IMR-90 (cell line): ENCODE data around the gene NHEJ1. TPM values are rescaled to one million over a fixed set of nuclear protein-coding genes. Genes with fewer than 3 reads are reported as not detected.

Source experiments
- ATAC-seq: fragments of 200-7000 bp; cut with Tn5 transposase; 2 replicates; pipeline ENCODE4 v1.9.1; 2020; ENCODE audit warnings: low read depth, mild to moderate bottlenecking, moderate library complexity
- BruUV-seq: library from RNA; stranded (reverse); fragments of 400-500 nt; replicated peaks from 2 replicates; lab custom pipeline; 2021; lab: Mats Ljungman, UMichigan
- CTCF ChIA-PET: fragments of 300-600 bp; formaldehyde crosslinking; extraction: SDS; loops from one replicate; lab custom pipeline; 2021; ENCODE audit warnings: antibody characterized with exemption; lab: Yijun Ruan, JAX
- POLR2A ChIA-PET: fragments of 300-600 bp; sonication (Branson Sonifier 250); formaldehyde crosslinking; loops from one replicate; lab custom pipeline; 2022; ENCODE audit warnings: antibody characterized with exemption; ENCODE audit not compliant: unreplicated experiment; lab: Charles Lee
- DNase-seq: peaks from one replicate; pipeline ENCODE4 v3.0.0; 2013
- H2AFZ ChIP-seq: replicated peaks from 2 replicates; pipeline ENCODE3; 2013; ENCODE audit warnings: low read length, mild to moderate bottlenecking; ENCODE audit not compliant: poor library complexity
- H2AK5ac ChIP-seq: 2 replicates; pipeline ENCODE4 v1.6.1; 2013; ENCODE audit warnings: low read depth, low read length, inconsistent platforms
- H2AK9ac ChIP-seq: replicated peaks from 2 replicates; pipeline ENCODE3; 2013; ENCODE audit warnings: mild to moderate bottlenecking, low read depth, low read length, moderate library complexity; ENCODE audit not compliant: poor library complexity
- H2BK120ac ChIP-seq: 2 replicates; pipeline ENCODE4 v1.6.1; 2013; ENCODE audit warnings: low read depth, low read length, inconsistent platforms
- H2BK15ac ChIP-seq: 3 replicates; pipeline ENCODE4 v1.6.1; 2013; ENCODE audit warnings: low read depth, low read length, inconsistent platforms
- H2BK20ac ChIP-seq: 2 replicates; pipeline ENCODE4 v1.6.1; 2013; ENCODE audit warnings: low read depth, mild to moderate bottlenecking, inconsistent platforms, low read length, moderate library complexity
- H2BK5ac ChIP-seq: 2 replicates; pipeline ENCODE4 v1.6.1; 2013; ENCODE audit warnings: mild to moderate bottlenecking, low read depth, low read length, inconsistent platforms; ENCODE audit not compliant: poor library complexity, severe bottlenecking
- H3K14ac ChIP-seq: replicated peaks from 2 replicates; pipeline ENCODE4 v1.6.1; 2013; ENCODE audit warnings: low read depth, low read length, inconsistent platforms
- H3K18ac ChIP-seq: 2 replicates; pipeline ENCODE4 v1.6.1; 2013; ENCODE audit warnings: low read depth, low read length, control low read depth
- H3K23ac ChIP-seq: 2 replicates; pipeline ENCODE4 v1.6.1; 2013; ENCODE audit warnings: low read depth, low read length, inconsistent platforms
- H3K27ac ChIP-seq: 2 replicates; pipeline ENCODE4 v1.5.1; 2013; ENCODE audit warnings: mild to moderate bottlenecking, control low read depth, low read length; ENCODE audit not compliant: insufficient read depth
- H3K27me3 ChIP-seq: 2 replicates; pipeline ENCODE4 v1.6.1; 2013; ENCODE audit warnings: low read length; ENCODE audit not compliant: control insufficient read depth, insufficient read depth
- H3K36me3 ChIP-seq: 2 replicates; pipeline ENCODE4 v1.6.1; 2013; ENCODE audit warnings: low read length, mixed read lengths; ENCODE audit not compliant: control insufficient read depth, insufficient read depth
- H3K4ac ChIP-seq: 2 replicates; pipeline ENCODE4 v1.6.1; 2013; ENCODE audit warnings: low read depth, low read length, inconsistent platforms
- H3K4me1 ChIP-seq: 2 replicates; pipeline ENCODE4 v1.6.1; 2013; ENCODE audit warnings: low read length, mixed read lengths; ENCODE audit not compliant: control insufficient read depth, insufficient read depth
- H3K4me2 ChIP-seq: 2 replicates; pipeline ENCODE4 v1.6.1; 2013; ENCODE audit warnings: low read depth, mild to moderate bottlenecking, control low read depth, low read length, moderate library complexity
- H3K4me3 ChIP-seq: 2 replicates; pipeline ENCODE4 v1.5.1; 2013; ENCODE audit warnings: low read depth, mild to moderate bottlenecking, control low read depth, low read length, moderate library complexity; ENCODE audit not compliant: insufficient read depth
- H3K56ac ChIP-seq: 2 replicates; pipeline ENCODE4 v1.6.1; 2013; ENCODE audit warnings: low read length, inconsistent platforms; ENCODE audit not compliant: insufficient read depth; ENCODE audit errors: extremely low read depth
- H3K79me1 ChIP-seq, 2 experiments: 2 replicates each; pipeline ENCODE4 v1.6.1; 2013; ENCODE audit warnings: low read length in 2 of 2, inconsistent platforms in 1 of 2, low read depth in 1 of 2
- H3K9ac ChIP-seq: 2 replicates; pipeline ENCODE4 v1.6.1; 2013; ENCODE audit warnings: low read depth, low read length, control low read depth
- H3K9me1 ChIP-seq: 2 replicates; pipeline ENCODE4 v1.6.1; 2013; ENCODE audit warnings: low read length, inconsistent platforms; ENCODE audit not compliant: insufficient read depth
- H3K9me3 ChIP-seq: 2 replicates; pipeline ENCODE4 v1.6.1; 2013; ENCODE audit warnings: low read length; ENCODE audit not compliant: control insufficient read depth, insufficient read depth
- H4K20me1 ChIP-seq: 2 replicates; pipeline ENCODE4 v1.6.1; 2013; ENCODE audit warnings: low read length, inconsistent platforms; ENCODE audit not compliant: insufficient read depth
- H4K5ac ChIP-seq: 2 replicates; pipeline ENCODE4 v1.6.1; 2013; ENCODE audit warnings: mild to moderate bottlenecking, low read depth, low read length, control low read depth
- H4K8ac ChIP-seq, 2 experiments: 2 replicates each; pipeline ENCODE4 v1.6.1; 2013; ENCODE audit warnings: low read depth in 2 of 2, low read length in 2 of 2, control low read depth in 1 of 2, inconsistent platforms in 1 of 2
- H4K91ac ChIP-seq: 2 replicates; pipeline ENCODE4 v1.6.1; 2013; ENCODE audit warnings: low read depth, low read length, inconsistent platforms; ENCODE audit not compliant: insufficient read depth
- BHLHE40 ChIP-seq: fragments of 150-350 bp; IDR thresholded peaks from 2 replicates; pipeline ENCODE4 v1.6.1; 2016; ENCODE audit warnings: mild to moderate bottlenecking, low read depth, low read length
- CHD1 ChIP-seq: IDR thresholded peaks from 2 replicates; pipeline ENCODE4 v1.6.1; 2012; ENCODE audit warnings: low read depth, low read length, improper control_type of control experiment
- CTCF ChIP-seq: conservative IDR thresholded peaks from 2 replicates; pipeline ENCODE4 v1.5.1; 2012; ENCODE audit warnings: mild to moderate bottlenecking, low read depth, low read length, improper control_type of control experiment
- ELK1 ChIP-seq: fragments of 150-350 bp; IDR thresholded peaks from 2 replicates; pipeline ENCODE4 v1.6.1; 2016; ENCODE audit warnings: low read depth, mild to moderate bottlenecking, low read length, moderate library complexity, borderline replicate concordance
- FOS ChIP-seq: fragments of 150-350 bp; IDR thresholded peaks from 2 replicates; pipeline ENCODE4 v1.6.1; 2016; ENCODE audit warnings: low read depth, low read length
- MXI1 ChIP-seq: IDR thresholded peaks from 2 replicates; pipeline ENCODE4 v1.6.1; 2012; ENCODE audit warnings: low read depth, mild to moderate bottlenecking, low read length, moderate library complexity, borderline replicate concordance
- POLR2A ChIP-seq: IDR thresholded peaks from 2 replicates; pipeline ENCODE4 v1.6.1; 2012; ENCODE audit warnings: mild to moderate bottlenecking, low read depth, low read length
- RCOR1 ChIP-seq: IDR thresholded peaks from 2 replicates; pipeline ENCODE4 v1.6.1; 2012; ENCODE audit warnings: mild to moderate bottlenecking, low read length, improper control_type of control experiment; ENCODE audit not compliant: insufficient replicate concordance
- RFX5 ChIP-seq: IDR thresholded peaks from 2 replicates; pipeline ENCODE4 v1.8.0; 2012; ENCODE audit warnings: low read depth, mild to moderate bottlenecking, low read length, moderate library complexity
- SMC3 ChIP-seq: fragments of 150-350 bp; IDR thresholded peaks from 2 replicates; pipeline ENCODE4 v1.6.1; 2016; ENCODE audit warnings: low read depth, mild to moderate bottlenecking, antibody characterized with exemption, low read length, moderate library complexity
- WGBS, 2 experiments: methylation state at CpG; one replicate each; pipeline versions ENCODE4 v1.1.5 to v1.1.7; 2013; ENCODE audit warnings: missing lambda C conversion rate in 2 of 2; ENCODE audit not compliant: insufficient read length in 1 of 2; ENCODE audit errors: extremely low coverage in 2 of 2; 5-methylcytosine and 5-hydroxymethylcytosine counted together
- dilution Hi-C: fragments of 300-500 bp; cut with HindIII; formaldehyde crosslinking; loops from one replicate; pipeline ENCODE4 v1.14.3; 2018; ENCODE audit warnings: low sequenced_read_pairs; ENCODE audit not compliant: unreplicated experiment
- in situ Hi-C: fragments of 300-500 bp; cut with MboI; formaldehyde crosslinking; loops from 3 replicates; pipeline ENCODE4 v1.14.3; 2019; ENCODE audit warnings: low sequenced_read_pairs, inconsistent platforms, mixed read lengths
- intact Hi-C: fragments of 100-400 bp; cut with micrococcal nuclease; formaldehyde crosslinking; loops from 2 replicates; pipeline ENCODE4 v1.10.0; 2022
- polyA plus RNA-seq, 3 experiments: library from polyadenylated mRNA; depleted of rRNA; stranded (reverse); fragments of >200 nt; gene quantifications; 2 replicates each; pipeline ENCODE4 v1.2.3, GENCODE V29; 2012; ENCODE audit warnings: low replicate concordance in 1 of 3
- total RNA-seq: library from RNA; depleted of rRNA; stranded (reverse); fragments of >200 nt; gene quantifications from 2 replicates; pipeline ENCODE4 v1.2.3, GENCODE V29; 2012

The NHEJ1 gene
- total and polyA plus RNA-seq, 2 of the 4 experiments (the other 2 are of a cell fraction), result 12.5 to 23.1 TPM

GRCh38 chr2:219035942-219036341, 124.7 kb downstream of the NHEJ1 start:
- H3K18ac ChIP-seq, result no peak overlapping the region
- H3K9me3 ChIP-seq, result no peaks in the 10 kb centered on the region
- no peaks in the 10 kb centered on the region for H3K9me1 ChIP-seq
- dilution Hi-C loops (no loop called here), in situ Hi-C loops (no loop called here), intact Hi-C loops (no loop called here)
- WGBS, 2 experiments, result no CpG with 5 or more reads among the region's 2 CpGs
- no peak overlapping the region for H3K4ac ChIP-seq
- H2AK5ac ChIP-seq, result no peak overlapping the region
- DNase-seq (no peak), ATAC-seq (no peak)
- no peak overlapping the region for H3K4me3 ChIP-seq
- no peaks in the 10 kb centered on the region for H3K79me1 ChIP-seq
- no peak overlapping the region for H3K23ac ChIP-seq
- H2BK5ac ChIP-seq, result no peak overlapping the region
- no peak overlapping the region for H3K4me2 ChIP-seq
- H4K91ac ChIP-seq, result no peak overlapping the region
- no peak overlapping the region for H2AFZ ChIP-seq
- no peaks in the 10 kb centered on the region for H3K36me3 ChIP-seq
- no peak overlapping the region for H3K27ac ChIP-seq
- H3K56ac ChIP-seq, result no peak overlapping the region
- H3K4me1 ChIP-seq, result no peaks in the 10 kb centered on the region
- H4K20me1 ChIP-seq, result no peaks in the 10 kb centered on the region
- no peak overlapping the region for H3K14ac ChIP-seq
- H2BK15ac ChIP-seq, result no peak overlapping the region
- BruUV-seq, result no TSS peak
- H2BK20ac ChIP-seq, result no peak overlapping the region
- H2AK9ac ChIP-seq, result no peak overlapping the region
- peaks cover 48% of the 10 kb centered on the region for H3K27me3 ChIP-seq
- TF ChIP-seq RFX5 (no peak), ELK1 (no peak), BHLHE40 (no peak), CHD1 (no peak), POLR2A (no peak), CTCF (no peak), RCOR1 (no peak), SMC3 (no peak), MXI1 (no peak), FOS (no peak)
- ChIA-PET POLR2A (no interaction called here), CTCF (no interaction called here)
- H4K8ac ChIP-seq, result no peak overlapping the region
- H2BK120ac ChIP-seq, result no peak overlapping the region
- H3K9ac ChIP-seq, result no peak overlapping the region
- H4K5ac ChIP-seq, result no peak overlapping the region
